Measurements from ENCODE around the gene ZNF512B.

ZNF512B gene

DNA sequence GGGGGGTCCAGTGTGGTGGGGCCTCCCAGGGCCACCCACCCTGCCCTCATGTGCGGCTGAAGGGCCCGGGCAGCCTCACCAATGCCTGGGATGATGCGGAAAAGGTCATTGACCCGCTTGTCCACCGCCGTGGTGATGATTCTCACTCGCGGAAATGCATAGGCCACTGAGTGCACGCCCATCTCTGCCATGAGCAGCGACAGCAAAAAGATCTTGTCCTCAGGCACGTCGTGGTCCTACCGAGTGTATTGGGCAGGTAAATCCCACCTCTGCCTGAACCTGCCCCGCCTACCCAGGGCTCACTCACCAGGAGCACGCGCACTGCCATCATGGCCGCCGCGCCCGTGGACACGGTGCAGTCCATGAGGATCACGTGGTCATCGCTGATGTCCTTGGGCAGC is 29.7 kb downstream of the ZNF512B start:
- TF ChIP-seq, protein P1, sequence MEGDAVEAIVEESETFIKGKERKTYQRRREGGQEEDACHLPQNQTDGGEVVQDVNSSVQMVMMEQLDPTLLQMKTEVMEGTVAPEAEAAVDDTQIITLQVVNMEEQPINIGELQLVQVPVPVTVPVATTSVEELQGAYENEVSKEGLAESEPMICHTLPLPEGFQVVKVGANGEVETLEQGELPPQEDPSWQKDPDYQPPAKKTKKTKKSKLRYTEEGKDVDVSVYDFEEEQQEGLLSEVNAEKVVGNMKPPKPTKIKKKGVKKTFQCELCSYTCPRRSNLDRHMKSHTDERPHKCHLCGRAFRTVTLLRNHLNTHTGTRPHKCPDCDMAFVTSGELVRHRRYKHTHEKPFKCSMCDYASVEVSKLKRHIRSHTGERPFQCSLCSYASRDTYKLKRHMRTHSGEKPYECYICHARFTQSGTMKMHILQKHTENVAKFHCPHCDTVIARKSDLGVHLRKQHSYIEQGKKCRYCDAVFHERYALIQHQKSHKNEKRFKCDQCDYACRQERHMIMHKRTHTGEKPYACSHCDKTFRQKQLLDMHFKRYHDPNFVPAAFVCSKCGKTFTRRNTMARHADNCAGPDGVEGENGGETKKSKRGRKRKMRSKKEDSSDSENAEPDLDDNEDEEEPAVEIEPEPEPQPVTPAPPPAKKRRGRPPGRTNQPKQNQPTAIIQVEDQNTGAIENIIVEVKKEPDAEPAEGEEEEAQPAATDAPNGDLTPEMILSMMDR (IDR thresholded peaks at IDR 0.05): no peak
- H3K27ac ChIP-seq: no peak overlapping the region
- no peak for DNase-seq (ENCODE audit: low spot score)
- H3K4me3 ChIP-seq: no peak overlapping the region

- Histone ChIP-seq H3K27ac (no peak overlapping the region), H3K4me3 (no peak overlapping the region)
- no peak for DNase-seq (ENCODE audit: low spot score)
- TF ChIP-seq, protein P1 (IDR thresholded peaks at IDR 0.05): no peak
Measured at GRCh38 chr20:63939061-63939935, 30.4 kb downstream of the ZNF512B start.

- no peak overlapping the region for H3K4me3 ChIP-seq
- TF ChIP-seq, protein P1 (IDR thresholded peaks at IDR 0.05): no peak
- H3K27ac ChIP-seq: no peak overlapping the region
- DNase-seq (ENCODE audit: low spot score): no peak
Measured at GRCh38 chr20:63937596-63937995, 32.1 kb downstream of the ZNF512B start.

DNA sequence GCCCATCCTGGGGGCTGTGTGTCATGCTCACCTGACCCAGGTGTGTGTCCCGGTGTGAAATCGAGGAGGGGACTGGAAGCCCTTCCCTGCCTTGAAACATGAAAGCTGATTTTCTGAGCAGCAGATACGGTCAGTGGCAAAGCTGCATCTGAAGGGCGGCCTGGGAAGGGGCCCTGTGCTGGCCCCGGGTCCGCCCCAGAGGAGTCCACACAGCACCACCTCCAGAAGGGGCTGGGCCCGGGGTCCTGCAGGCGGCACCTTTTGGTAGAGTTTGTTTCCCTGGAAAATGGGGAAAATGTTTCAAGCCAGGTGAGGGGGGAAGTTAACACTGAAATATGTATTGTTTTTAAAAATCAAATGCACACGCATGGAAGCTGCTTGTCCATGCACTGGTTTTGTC is 34.3 kb downstream of the ZNF512B start:
- H3K27ac ChIP-seq: no peak overlapping the region
- no peak for DNase-seq (ENCODE audit: low spot score)
- H3K4me3 ChIP-seq: no peak overlapping the region
- TF ChIP-seq, protein P1 (IDR thresholded peaks at IDR 0.05): no peak

DNA sequence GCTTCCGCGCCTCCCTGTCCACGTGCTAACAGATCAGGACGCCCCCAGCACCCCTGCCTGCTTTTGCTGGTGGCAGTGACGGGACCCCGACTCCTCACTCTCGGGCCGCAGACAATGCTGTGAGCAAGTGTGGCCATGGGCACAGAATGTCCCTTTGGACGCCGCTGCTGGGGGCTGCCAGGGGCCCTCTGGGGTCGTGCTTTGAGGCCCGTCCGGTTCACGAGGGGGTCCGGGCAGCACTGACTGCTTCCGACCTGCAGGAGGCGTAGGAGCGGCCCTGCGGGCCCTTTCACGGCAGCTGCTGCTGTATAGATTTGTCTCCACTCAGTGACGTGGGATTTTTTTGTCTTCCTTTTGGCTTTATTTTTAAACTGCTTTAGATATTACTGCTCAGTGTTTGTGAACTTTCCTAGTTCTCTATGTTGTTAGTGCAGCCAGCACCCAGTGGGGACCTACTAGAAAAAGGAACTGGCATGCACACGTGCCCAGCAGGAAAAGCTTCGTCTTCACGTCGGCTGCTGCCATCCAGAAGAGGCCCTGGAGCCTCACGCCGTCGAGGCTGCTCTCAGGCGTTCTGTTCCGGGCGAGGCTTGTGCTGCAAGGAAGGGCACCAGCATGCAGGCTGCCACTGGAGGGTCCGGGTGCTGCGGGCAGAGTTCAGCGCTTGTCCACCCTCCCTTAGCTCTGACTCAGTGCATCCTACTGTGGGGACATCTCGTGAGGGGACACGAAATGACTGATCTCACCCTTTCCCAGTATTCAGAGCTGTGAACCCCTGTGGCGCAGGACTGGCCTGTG is 35.3 kb downstream of the ZNF512B start:
- TF ChIP-seq, protein P1 (IDR thresholded peaks at IDR 0.05): no peak
- no peak overlapping the region for H3K4me3 ChIP-seq
- DNase-seq (ENCODE audit: low spot score): no peak
- no peak overlapping the region for H3K27ac ChIP-seq

- Histone ChIP-seq H3K4me3 (no peak overlapping the region), H3K27ac (no peak overlapping the region)
- DNase-seq (ENCODE audit: low spot score): no peak
- TF ChIP-seq, protein P1 (IDR thresholded peaks at IDR 0.05): no peak
Measured at GRCh38 chr20:63933646-63934045, 36.1 kb downstream of the ZNF512B start.
